K562 (cell line): ENCODE results near the gene ARHGAP10.

Experiments
- KLF16 ChIP-seq: IDR thresholded peaks from 2 replicates; pipeline ENCODE4 v1.6.1; 2016; ENCODE audit warnings: antibody characterized with exemption
- MITF ChIP-seq: IDR thresholded peaks from 2 replicates; pipeline ENCODE4 v1.6.1; 2014; ENCODE audit warnings: antibody characterized with exemption
- MYC ChIP-seq, 2 experiments: fragments of 250-450 bp in 1 of 2; sonication (Bioruptor Pico) in 1 of 2; IDR thresholded peaks; 2 replicates each; pipeline versions ENCODE4 v1.5.1 to v1.6.1; 2012 to 2021; ENCODE audit warnings: low read depth in 2 of 2, borderline replicate concordance in 1 of 2, improper control_type of control experiment in 1 of 2, low read length in 1 of 2, mild to moderate bottlenecking in 1 of 2, moderate library complexity in 1 of 2
- POLR2AphosphoS5 ChIP-seq: IDR thresholded peaks from 2 replicates; pipeline ENCODE4 v1.6.1; 2011; ENCODE audit warnings: mild to moderate bottlenecking, low read depth, low read length, moderate library complexity; ENCODE audit not compliant: control insufficient read depth, insufficient read depth
- PREB ChIP-seq: sonication (generic); formaldehyde crosslinking; IDR thresholded peaks from 2 replicates; pipeline ENCODE4 v1.8.1; 2023; ENCODE audit warnings: mild to moderate bottlenecking, missing genetic modification reagents
- SIX5 ChIP-seq, 2 experiments: IDR thresholded peaks; 2 replicates each; pipeline ENCODE4 v1.6.1; 2011; ENCODE audit warnings: low read length in 2 of 2, borderline replicate concordance in 1 of 2, low read depth in 1 of 2, mild to moderate bottlenecking in 1 of 2, moderate library complexity in 1 of 2; ENCODE audit not compliant: insufficient read depth in 1 of 2
- TF ChIP-seq, protein P1 (sequence below), 3 experiments: IDR thresholded peaks in 2 of 3; conservative IDR thresholded peaks in 1 of 3; 2 replicates each; pipeline ENCODE4 v1.5.1; 2011 to 2012; ENCODE audit warnings: low read length in 3 of 3, mild to moderate bottlenecking in 3 of 3, control low read depth in 2 of 3, improper control_type of control experiment in 1 of 3, inconsistent platforms in 1 of 3, low read depth in 1 of 3, mixed read lengths in 1 of 3, moderate library complexity in 1 of 3; ENCODE audit not compliant: insufficient read depth in 2 of 3
- TF ChIP-seq, protein P2 (sequence below): sonication (generic); formaldehyde crosslinking; IDR thresholded peaks from 2 replicates; pipeline ENCODE4 v1.9.0; 2022; ENCODE audit warnings: mild to moderate bottlenecking, missing genetic modification reagents

DNA sequence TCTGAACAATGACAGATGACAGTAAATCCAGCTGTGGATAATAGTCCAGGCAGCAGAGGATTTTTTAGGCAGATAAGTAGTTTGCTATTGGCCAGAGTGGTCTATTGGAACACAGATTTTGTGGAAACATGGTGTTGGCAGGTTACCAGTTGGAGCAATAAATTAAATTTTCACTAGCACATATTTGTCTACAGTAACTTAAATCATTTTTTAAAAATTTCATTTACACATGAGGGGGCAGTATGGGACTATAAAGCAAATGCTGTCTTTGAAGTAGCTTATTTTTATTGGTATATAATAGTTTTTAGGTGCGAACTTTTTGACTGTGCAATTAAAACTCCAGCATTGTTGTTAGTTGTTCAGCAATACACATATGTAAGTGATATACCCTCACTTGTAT is 289.8 kb downstream of the ARHGAP10 start:
- TF ChIP-seq, protein P1, sequence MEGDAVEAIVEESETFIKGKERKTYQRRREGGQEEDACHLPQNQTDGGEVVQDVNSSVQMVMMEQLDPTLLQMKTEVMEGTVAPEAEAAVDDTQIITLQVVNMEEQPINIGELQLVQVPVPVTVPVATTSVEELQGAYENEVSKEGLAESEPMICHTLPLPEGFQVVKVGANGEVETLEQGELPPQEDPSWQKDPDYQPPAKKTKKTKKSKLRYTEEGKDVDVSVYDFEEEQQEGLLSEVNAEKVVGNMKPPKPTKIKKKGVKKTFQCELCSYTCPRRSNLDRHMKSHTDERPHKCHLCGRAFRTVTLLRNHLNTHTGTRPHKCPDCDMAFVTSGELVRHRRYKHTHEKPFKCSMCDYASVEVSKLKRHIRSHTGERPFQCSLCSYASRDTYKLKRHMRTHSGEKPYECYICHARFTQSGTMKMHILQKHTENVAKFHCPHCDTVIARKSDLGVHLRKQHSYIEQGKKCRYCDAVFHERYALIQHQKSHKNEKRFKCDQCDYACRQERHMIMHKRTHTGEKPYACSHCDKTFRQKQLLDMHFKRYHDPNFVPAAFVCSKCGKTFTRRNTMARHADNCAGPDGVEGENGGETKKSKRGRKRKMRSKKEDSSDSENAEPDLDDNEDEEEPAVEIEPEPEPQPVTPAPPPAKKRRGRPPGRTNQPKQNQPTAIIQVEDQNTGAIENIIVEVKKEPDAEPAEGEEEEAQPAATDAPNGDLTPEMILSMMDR (IDR thresholded peaks at IDR 0.05 in 2 of 3, conservative IDR thresholded peaks at IDR 0.05 in 1 of 3; ENCODE audit: insufficient read depth in 2 of 3, low read depth in 1 of 3, low read length in 3 of 3), result no peak
- no peak for TF ChIP-seq PREB (CRISPR knock-in tag)
- TF ChIP-seq, protein P2, sequence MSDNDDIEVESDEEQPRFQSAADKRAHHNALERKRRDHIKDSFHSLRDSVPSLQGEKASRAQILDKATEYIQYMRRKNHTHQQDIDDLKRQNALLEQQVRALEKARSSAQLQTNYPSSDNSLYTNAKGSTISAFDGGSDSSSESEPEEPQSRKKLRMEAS (CRISPR knock-in tag), result no peak
- TF ChIP-seq SIX5 (IDR thresholded peaks at IDR 0.05; ENCODE audit: borderline replicate concordance in 1 of 2, insufficient read depth in 1 of 2, low read depth in 1 of 2, low read length in 2 of 2), result no peak
- no peak for TF ChIP-seq POLR2AphosphoS5
- no peak for TF ChIP-seq KLF16
- TF ChIP-seq MITF, result no peak
- TF ChIP-seq MYC (IDR thresholded peaks at IDR 0.05; ENCODE audit: low read depth, low read length), result no peak
- TF ChIP-seq MYC (CRISPR knock-in tag; IDR thresholded peaks at IDR 0.05; ENCODE audit: borderline replicate concordance, low read depth), result no peak
